ENCODE results near the gene COL6A5.
"Not testable (repeated sequence)": the region's sequence is repeated elsewhere in the genome, so short reads cannot be mapped to it uniquely, and the experiment has no call there.

The COL6A5 gene, protein sequence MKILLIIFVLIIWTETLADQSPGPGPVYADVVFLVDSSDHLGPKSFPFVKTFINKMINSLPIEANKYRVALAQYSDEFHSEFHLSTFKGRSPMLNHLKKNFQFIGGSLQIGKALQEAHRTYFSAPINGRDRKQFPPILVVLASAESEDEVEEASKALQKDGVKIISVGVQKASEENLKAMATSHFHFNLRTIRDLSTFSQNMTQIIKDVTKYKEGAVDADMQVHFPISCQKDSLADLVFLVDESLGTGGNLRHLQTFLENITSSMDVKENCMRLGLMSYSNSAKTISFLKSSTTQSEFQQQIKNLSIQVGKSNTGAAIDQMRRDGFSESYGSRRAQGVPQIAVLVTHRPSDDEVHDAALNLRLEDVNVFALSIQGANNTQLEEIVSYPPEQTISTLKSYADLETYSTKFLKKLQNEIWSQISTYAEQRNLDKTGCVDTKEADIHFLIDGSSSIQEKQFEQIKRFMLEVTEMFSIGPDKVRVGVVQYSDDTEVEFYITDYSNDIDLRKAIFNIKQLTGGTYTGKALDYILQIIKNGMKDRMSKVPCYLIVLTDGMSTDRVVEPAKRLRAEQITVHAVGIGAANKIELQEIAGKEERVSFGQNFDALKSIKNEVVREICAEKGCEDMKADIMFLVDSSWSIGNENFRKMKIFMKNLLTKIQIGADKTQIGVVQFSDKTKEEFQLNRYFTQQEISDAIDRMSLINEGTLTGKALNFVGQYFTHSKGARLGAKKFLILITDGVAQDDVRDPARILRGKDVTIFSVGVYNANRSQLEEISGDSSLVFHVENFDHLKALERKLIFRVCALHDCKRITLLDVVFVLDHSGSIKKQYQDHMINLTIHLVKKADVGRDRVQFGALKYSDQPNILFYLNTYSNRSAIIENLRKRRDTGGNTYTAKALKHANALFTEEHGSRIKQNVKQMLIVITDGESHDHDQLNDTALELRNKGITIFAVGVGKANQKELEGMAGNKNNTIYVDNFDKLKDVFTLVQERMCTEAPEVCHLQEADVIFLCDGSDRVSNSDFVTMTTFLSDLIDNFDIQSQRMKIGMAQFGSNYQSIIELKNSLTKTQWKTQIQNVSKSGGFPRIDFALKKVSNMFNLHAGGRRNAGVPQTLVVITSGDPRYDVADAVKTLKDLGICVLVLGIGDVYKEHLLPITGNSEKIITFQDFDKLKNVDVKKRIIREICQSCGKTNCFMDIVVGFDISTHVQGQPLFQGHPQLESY (N-terminal part only)

DNA sequence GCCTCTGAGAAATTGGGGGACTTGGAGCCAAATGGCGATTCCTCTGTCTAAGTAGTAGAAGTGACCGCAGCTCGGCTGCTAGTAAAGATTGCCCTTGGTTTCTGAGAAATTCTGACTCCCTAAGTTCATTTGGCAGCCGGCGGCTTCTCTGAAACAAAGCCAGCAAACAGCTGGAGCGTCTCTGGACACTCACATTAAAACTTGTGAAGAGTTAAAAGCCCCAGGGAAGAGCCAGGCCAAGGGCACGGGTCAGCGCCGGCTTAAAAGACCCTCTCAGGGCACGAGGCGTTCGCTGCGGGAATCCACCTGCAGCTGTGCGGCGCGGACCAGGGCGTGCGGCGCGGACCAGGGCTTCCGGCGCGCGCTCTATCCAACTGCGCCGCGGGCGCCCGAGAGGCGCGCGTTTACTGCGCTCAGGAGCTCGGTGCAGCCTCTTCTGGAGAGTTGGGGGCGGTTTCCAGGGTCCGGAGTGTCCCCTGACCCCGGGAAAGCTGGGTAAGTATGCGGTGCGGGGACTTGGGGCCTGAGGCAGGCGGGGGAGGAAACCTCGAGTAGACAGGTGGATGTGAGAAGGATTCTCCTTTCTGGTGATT is at the start of gene COL6A5:
Gene COL6A5 (plus strand): TSS at position 186 of the 593 bp plus-strand sequence. CDS start 27,967 bp downstream, outside the sequence.
- no peak for DNase-seq

DNA sequence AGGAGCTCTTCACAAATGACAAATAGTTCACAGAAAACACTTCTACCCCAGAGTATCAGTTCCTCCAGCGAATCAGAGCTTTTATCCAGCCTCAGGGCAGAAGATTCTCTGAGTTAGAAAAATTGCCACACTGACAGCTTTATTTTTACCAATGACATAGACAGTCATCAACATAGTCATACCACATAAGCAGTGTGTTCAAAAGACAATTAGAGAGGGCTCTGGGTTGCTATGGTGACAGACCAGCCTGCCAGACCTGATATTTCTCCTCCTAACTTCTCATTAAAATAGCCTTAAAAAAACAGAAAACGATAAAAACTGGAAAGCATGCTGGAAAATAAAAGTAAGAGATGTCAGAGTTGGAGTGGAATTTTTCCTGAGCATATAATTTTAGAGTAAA is 45.9 kb upstream of the COL6A5 start:
- peak in 1 of 51 donors; percentile 4 for DNase-seq

DNA sequence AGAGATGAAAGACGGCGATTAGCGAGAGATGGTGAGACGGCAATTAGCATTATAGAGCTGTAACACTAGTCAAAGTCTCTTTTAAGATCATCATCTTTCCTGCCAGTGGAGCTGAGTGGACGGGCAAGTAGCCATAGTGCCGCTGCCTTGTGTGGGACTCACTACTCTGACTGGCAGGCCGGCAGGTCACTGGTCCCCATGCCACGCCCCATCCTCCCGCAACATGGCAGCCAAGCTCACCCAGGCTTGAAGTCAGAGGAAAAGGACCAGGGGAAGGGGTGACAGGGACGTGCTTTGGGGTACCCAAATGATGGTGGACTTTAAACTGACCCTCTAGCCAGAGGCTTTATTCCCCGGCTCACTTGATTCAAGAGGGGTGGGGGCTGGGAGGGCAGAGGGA is 44.6 kb upstream of the COL6A5 start:
- DNase-seq, result no peak

DNA sequence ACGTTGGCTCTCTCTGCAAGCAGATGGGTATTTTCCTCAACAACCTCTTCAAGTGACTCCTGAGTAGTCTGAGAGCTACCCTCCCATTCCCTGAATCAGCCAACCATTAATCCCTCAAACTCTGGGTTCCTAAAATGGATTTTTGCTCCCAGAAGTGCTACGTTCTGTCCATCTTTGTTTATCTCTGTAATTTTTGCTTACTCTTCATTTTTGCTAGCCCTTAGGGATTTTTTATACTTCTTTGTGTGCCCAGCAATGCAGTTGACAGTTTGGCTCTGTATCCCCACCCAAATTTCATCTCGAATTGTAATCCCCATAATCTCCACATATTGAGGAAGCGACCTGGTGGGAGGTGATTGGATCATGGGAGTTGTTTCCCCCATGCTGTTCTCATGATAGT is 35.4 kb upstream of the COL6A5 start:
- no peak for DNase-seq

DNA sequence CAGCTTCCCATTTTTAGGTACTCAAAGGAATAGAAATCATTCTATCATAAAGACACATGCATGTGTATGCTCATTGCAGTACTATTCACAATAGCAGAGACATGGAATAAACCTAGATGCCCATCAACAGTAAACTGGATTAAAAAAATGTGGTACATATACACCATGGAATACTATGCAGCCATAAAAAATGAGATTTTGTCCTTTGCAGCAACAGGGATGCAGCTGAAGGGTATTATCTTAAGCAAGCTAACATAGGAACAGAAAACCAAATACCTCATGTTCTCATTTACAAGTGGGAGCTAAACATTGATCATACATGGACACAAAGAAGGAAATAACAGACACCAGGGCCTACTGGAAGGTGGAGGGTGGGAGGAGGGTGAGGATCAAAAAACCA is 33.1 kb upstream of the COL6A5 start:
- DNase-seq, result no peak

DNA sequence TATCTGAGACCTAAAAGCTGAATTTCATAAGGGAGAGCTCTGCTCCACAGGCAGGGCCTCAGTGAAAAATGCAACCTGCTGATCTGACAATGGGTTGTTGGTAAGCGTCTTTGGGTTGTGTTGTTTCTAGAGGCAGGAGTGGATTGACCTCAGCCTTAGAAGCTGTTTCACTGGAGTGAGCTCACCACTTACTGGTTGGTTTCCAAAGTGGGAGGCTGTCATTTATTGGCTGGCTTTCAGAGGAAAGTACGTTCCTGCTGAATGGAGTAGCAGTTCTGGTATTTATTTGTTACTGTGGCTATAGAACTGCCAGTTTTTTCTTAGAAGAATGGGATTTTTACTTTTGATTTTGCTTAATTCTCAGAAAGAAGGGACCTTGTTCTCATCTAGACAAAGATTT is 29.3 kb upstream of the COL6A5 start:
- peak in 2 of 51 donors; percentile 1 to 17 for DNase-seq

DNA sequence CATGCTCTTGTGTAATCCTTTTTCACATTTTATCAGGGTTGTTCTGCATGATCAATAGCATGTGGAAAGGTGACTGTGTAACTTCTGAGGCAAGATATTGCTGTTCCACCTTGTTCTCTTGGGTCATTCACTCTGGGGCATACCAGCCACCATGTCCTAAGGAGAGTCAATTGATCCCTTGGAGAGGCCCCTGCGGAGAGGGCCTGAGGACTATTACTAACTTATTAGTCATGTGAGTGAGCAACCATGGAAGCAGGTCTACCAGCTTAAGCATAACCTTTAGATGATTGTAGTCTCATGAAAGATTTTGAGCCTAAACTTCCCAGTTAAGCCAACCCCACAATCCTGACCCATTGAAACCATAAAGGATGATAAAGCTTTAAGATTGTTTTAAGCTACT is 22.0 kb upstream of the COL6A5 start:
- no peak for DNase-seq

DNA sequence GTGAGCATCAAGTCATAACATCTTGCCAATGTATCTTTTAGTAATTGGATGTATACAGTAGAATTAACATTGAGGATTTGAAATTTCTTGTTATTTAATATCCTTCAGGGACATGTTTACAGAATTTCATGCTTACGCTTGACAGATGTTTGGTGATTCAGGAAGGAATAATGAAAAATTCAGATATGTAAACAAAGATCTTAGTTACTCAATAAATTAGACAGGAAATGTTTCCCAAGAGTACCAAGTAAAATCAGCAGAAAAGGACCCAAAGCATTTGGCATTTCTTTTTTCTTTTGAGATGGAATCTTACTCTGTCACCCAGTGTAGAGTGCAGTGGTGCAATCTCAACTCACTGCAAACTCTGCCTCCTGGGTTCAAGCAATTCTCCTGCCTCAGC is 4.7 kb upstream of the COL6A5 start:
- no peak for DNase-seq

DNA sequence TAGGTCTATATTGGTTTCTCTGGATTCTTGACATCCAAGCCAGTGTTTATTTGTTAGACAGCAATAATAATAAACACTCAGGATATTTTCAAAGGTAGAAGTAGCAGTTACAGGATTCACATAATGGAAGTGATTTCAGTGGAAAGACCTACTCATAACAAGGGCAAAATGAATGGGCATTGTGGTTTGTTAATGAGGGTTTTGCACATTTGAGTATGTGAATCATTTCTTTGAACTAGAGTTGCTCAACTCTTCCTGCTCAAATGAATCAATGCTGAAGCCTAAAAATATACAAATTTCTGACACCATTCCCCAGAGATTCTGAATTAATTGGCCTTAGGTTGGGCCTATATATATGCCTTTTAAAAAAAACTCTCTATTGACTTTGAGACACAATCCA is 4.1 kb upstream of the COL6A5 start:
- no peak for DNase-seq

DNA sequence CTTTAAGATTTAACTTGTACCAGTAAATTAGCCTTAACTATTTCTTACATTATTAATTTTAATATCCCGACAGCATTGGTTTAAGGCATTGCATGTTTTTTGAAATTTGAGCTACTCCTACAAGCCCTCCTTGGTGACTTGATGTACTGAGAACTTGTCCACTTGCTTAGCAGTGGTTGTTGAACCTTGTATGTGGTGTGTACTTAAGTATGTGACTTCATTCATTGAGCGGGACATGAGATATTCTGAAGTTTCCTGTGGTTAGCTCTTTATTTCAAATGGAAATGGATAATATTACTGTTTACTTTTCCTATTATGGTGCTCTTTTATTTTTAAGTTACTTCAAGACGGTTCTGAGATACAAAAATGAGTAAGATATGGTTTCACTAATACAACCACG is 3.6 kb upstream of the COL6A5 start:
- DNase-seq, result no peak

DNA sequence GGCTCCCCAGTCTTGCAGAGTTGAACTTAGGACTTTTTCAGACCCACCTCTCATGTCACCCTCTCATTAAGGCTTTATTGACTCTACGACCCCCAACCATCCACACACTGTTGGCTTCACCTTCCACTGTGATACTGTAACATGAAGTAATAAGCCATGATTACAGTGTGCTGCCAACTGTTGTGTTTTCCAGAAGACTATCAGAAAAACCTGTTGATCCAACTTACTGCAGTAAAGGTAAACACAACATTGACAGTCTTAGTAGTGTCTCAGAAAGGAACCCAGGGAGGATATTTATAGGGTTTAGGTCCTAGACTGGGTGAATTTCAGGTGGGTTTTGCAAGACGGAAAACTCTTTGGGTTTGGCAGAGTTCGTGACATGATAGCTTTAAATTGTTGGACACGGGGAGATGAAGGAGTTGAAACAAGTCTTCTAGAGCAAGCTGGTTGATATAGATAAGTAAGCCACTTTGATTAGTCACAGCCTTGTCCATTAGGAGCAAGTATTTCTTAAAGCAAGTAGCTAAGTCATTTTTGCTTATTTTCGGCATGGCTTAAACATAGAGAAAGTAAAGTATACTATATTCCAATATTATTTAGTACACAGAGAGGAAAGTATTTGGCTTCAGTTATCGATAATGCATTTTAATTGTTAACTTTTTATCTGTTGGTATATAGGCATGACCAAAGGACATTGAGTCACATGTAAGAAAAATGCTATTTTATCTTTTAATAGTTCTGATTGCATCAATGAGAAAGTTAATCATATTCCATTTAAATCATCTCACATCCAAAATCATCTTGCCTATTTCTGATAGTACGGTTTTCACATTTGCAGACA is 2.4 kb upstream of the COL6A5 start:
- DNase-seq, result no peak

DNA sequence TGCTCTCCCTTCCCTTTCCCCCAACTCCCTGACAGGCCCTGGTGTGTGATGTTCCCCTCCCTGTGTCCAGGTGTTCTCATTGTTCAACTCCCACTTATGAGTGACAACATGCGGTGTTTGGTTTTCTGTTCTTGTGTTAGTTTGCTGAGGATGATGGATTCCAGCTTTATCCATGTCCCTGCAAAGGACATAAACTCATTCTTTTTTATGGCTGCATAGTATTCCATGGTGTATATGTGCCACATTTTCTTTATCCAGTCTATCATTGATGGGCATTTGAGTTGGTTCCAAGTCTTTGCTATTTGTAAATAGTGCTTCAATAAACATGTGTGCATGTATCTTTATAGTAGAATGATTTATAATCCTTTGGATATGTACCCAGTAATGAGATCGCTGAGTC is 2.8 kb downstream of the COL6A5 start:
- DNase-seq, result not testable (repeated sequence)

DNA sequence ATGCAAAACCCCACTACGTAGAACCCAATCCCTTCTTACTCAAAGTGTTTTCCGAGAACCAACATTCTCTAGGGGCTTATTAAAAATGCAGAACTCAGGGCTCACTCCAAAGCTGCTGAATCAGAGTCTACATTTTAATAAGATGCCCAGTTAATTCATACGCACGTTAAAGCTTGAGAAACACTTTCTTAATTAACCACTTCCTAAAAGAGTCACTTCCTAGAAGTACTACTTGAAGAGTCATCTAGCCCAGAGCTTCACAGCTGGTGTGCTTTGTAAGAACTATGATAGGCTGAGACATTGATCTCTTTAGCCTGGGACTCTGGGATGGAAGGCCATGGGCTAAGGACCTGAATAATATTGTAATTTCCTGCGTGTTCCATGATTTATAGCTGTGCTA is 9.0 kb downstream of the COL6A5 start:
- no peak for DNase-seq

DNA sequence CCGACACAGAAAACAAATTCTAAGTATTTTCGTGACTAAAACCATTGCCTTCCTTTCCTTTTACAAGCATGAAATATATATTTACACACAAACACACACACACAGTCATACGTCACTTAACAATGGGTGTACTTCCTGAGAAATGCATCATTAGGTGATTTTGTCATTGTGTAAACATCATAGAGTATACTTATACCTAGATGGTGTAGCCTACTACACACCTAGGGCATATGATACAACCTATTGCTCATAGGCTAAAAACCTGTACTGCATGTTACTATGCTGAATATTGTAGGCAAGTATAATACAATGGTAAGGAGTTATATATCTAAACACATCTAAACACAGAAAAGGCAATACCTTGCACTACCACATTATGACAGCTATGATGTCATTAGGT is 28.6 kb downstream of the COL6A5 start:
- DNase-seq, result no peak

DNA sequence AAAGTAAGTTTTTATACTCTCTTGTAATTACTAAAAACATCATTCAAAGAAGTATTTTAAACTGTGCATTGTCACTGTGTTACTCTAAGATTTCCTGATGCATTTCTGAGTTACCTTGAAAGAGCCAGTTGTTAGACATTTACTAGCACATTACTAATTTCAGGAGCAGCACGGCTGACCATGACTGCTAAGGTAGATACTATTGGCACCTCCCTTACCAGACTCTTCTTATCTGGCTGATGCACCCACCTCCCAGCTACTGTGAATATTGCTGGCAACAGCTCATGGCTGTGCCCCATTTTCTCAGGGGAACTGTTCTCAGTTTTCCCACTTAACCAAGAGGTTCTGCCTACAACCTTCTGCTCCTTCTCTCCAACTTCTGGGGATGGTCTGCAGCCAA is 29.4 kb downstream of the COL6A5 start:
- no peak for DNase-seq

DNA sequence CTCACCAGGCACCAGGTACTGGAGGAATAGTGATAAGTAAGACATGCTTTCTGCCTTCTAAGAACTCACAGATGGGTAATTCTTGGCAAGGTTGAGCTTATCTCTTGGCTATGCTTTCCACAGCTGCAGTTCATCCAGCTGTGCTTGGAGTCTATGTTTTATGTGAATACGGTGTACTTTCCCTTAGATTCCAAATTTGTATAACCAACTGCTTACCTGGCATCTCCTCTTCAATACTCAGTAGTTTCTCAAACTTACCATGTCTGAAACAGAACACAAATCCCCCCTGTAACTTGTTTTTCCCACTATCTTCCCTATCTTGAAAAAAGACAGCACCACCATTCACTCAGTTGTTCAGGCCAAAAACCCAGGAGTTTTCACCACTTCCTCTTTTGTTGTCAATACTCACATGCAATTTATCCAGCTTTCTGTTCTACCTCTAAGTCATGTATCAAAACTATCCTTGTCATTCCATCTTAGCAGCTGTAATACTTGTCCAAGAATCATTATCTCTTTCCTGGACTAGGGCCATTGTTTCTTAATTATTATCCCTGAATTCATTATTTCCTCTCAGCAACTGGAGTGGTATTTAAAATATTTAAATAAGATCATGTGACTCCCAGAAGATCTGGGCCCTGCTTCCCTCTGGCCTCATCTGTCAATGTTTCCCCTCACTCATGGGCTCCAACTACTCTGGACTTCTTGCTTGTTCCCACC is 32.6 kb downstream of the COL6A5 start:
- DNase-seq, result no peak

DNA sequence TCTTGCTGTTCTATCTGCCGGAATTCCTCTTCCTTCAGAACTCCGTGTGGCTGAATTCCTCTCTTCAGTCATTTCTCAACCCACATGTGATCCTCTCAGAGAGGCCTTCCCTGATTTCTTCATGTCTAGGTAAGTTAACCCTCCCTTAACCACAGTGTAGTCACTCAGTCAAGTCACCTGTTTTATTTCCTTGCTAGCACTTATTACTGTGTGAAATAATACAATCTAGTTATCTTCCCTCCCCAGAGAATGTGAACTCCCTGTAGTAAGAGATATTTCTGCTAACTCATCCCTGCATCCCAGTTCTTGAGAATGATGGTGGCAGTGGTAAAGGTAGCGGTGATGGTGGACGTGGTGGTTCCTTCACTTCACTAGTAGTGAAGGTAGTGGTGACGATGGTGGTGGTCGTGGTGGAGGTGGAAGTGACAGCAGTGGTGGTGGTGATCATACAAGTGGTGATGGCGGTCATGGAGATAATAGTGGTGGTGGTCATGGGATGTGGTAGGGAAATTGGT is 33.3 kb downstream of the COL6A5 start:
- no peak for DNase-seq

DNA sequence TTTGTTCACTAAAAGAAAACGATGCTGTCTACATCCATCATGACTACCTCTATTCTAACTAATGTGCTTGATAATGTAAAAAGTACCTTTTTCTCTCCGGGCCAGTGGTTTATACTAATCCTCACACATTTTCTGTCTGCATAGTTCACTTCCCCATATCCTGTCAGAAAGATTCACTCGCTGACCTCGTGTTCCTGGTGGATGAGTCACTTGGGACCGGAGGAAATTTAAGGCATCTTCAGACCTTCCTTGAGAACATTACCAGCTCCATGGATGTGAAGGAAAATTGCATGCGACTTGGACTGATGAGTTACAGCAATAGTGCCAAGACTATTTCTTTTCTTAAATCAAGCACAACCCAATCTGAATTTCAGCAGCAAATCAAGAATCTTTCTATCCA is 33.8 kb downstream of the COL6A5 start:
- no peak for DNase-seq

DNA sequence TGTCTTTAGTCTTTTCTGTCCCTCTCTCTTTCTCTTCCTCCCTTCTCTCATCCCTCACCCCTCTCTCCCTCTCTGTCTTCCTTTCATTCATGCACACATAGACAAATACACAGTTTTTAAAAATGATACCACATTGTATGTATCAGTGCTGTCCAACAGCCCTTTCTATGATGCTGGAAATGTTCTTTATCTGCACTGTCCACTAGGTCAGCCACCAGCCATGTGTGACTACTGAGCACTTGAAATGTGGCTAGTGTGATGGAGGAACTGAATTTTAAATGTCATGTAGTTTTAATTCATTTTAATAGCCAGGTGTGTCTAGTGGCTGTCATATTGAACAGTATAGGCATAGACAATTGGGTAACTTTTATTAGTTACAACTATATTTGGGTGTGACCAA is 34.9 kb downstream of the COL6A5 start:
- no peak for DNase-seq

DNA sequence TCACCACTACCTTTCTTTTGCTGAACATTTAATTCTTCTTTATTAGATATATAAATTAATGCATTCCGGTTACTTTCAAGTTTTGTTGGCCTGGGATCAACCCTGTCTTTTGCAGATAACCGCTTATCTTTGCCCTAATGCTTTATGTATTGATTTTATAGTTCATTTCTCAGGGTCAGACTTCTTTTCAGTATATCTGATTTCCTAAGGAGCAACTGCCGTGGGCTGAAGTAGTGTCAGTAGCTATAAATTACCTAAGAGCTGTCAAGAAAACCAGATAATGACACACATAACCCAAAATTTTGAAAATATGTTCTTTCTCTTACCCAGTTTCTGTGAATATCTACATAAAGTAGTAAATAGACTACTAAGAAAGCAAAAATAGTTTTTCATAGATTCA is 38.0 kb downstream of the COL6A5 start:
- DNase-seq, result no peak

All from hypothalamus (tissue), 51 donors.